Measurements from ENCODE around the gene KCNJ11. TPM values are rescaled to one million over a fixed set of nuclear protein-coding genes. Genes with fewer than 3 reads are reported as not detected.

The KCNJ11 gene
- total and polyA plus RNA-seq, 8 donors, result 1.5 to 22.9 (median 7.2) TPM; not detected in 1

GRCh38 chr11:17387811-17388210 lies 648 bp downstream of the KCNJ11 start:
- no peak for DNase-seq
- intact Hi-C loops (cut with DNase I; ENCODE audit: low total_unique reads), result no loop called here
- Histone ChIP-seq H3K4me3 (peak overlapping the region in 2 of 4 donors; percentile 60 to 62), H3K27me3 (peaks cover 0 to 15% (median 0%) of the 10 kb centered on the region in 3 donors), H3K27ac (no peak overlapping the region), H3K36me3 (no peaks in the 10 kb centered on the region), H3K4me1 (peaks cover 4 to 38% (median 18%) of the 10 kb centered on the region in 4 donors), H3K9me3 (no peaks in the 10 kb centered on the region)
- TF ChIP-seq EP300 (IDR thresholded peaks at IDR 0.05) (no peak), CTCF (IDR thresholded peaks at IDR 0.05) (no peak), POLR2AphosphoS5 (IDR thresholded peaks at IDR 0.05) (no peak), POLR2A (IDR thresholded peaks at IDR 0.05) (no peak)
- 88 to 91% (median 90%) methylated on average over 17 to 20 of the region's 20 CpGs for WGBS, 5 donors

DNA sequence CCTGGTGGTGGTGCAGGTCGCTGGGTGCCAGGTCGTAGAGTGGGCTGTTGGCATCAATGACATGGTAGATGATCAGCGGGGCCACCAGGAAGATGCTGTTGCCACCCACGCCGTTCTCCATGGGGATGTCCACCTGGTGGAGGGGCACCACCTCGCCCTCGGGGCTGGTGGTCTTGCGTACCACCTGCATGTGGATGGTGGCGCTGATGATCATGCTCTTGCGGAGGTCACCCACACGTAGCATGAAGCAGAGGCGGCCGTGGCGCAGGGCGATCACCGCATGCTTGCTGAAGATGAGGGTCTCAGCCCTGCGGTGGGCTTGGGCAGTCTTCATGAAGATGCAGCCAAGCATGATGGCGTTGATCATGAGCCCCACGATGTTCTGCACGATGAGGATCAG lies 1.2 kb downstream of the KCNJ11 start:
- H3K4me3 ChIP-seq, result peak overlapping the region in 1 of 4 donors; percentile 44
- intact Hi-C loops (cut with DNase I; ENCODE audit: low total_unique reads), result no loop called here
- no peaks in the 10 kb centered on the region for H3K9me3 ChIP-seq
- H3K36me3 ChIP-seq, result no peaks in the 10 kb centered on the region
- peaks cover 4 to 38% (median 18%) of the 10 kb centered on the region in 4 donors for H3K4me1 ChIP-seq
- H3K27ac ChIP-seq, result peak overlapping the region in 1 of 5 donors; percentile 67
- 96 to 98% (median 97%) methylated on average over 14 to 20 of the region's 20 CpGs for whole genome bisulfite sequencing, 5 donors
- no peak for DNase-seq
- H3K27me3 ChIP-seq, result peaks cover 0 to 15% (median 0%) of the 10 kb centered on the region in 3 donors
- no peak for TF ChIP-seq EP300 (IDR thresholded peaks at IDR 0.05)
- no peak for TF ChIP-seq CTCF (IDR thresholded peaks at IDR 0.05)
- TF ChIP-seq POLR2AphosphoS5 (IDR thresholded peaks at IDR 0.05), result no peak
- TF ChIP-seq POLR2A (IDR thresholded peaks at IDR 0.05), result no peak

GRCh38 chr11:17386331-17387084 lies 2.0 kb downstream of the KCNJ11 start:
- peaks cover 4 to 38% (median 18%) of the 10 kb centered on the region in 4 donors for H3K4me1 ChIP-seq
- intact Hi-C loops (cut with DNase I; ENCODE audit: low total_unique reads), result no loop called here
- H3K27me3 ChIP-seq, result peaks cover 0 to 15% (median 0%) of the 10 kb centered on the region in 3 donors
- no peaks in the 10 kb centered on the region for H3K36me3 ChIP-seq
- H3K4me3 ChIP-seq, result peak overlapping the region; percentile 12 to 44 (median 28)
- DNase-seq, result peak; percentile 80
- WGBS, 5 donors, result 47 to 63% (median 56%) methylated on average over 20 to 23 of the region's 23 CpGs
- TF ChIP-seq CTCF (IDR thresholded peaks at IDR 0.05) (peak in 5 of 7 experiments; percentile 53 to 87 (median 70)), POLR2A (IDR thresholded peaks at IDR 0.05) (no peak), EP300 (IDR thresholded peaks at IDR 0.05) (no peak)
- H3K27ac ChIP-seq, result peak overlapping the region; percentile 21 to 75 (median 67)
- H3K9me3 ChIP-seq, result no peaks in the 10 kb centered on the region

- WGBS, 5 donors, result 35 to 81% (median 47%) methylated on average over 4 to 6 of the region's 6 CpGs
- Histone ChIP-seq H3K9me3 (no peaks in the 10 kb centered on the region), H3K27me3 (peaks cover 0 to 15% (median 0%) of the 10 kb centered on the region in 3 donors), H3K4me3 (peak overlapping the region; percentile 12 to 44 (median 28)), H3K36me3 (no peaks in the 10 kb centered on the region), H3K27ac (peak overlapping the region; percentile 21 to 75 (median 67)), H3K4me1 (peaks cover 4 to 38% (median 18%) of the 10 kb centered on the region in 4 donors)
- DNase-seq, result no peak
- no peak for TF ChIP-seq EP300 (IDR thresholded peaks at IDR 0.05)
- no peak for TF ChIP-seq CTCF (IDR thresholded peaks at IDR 0.05)
- no peak for TF ChIP-seq POLR2A (IDR thresholded peaks at IDR 0.05)
- no peak for TF ChIP-seq POLR2AphosphoS5 (IDR thresholded peaks at IDR 0.05)
- intact Hi-C loops (cut with DNase I; ENCODE audit: low total_unique reads), result loop anchor here (2.0 kb wide), 1 partner anchor 119 kb away; no protein-coding TSS in a partner anchor
Observed at GRCh38 chr11:17385926-17386325, 2.5 kb downstream of the KCNJ11 start.
